Keratinocyte (primary cell): Measurements from ENCODE around the gene TLR8. TPM values are rescaled to one million over a fixed set of nuclear protein-coding genes. Genes with fewer than 3 reads are reported as not detected.

Source experiments
- DNase-seq: peaks from one replicate; pipeline ENCODE4 v3.0.0-alpha.2; 2011; ENCODE audit warnings: low read depth, missing footprints, low spot score
- FAIRE-seq: peaks from 2 replicates; lab custom pipeline; 2011; peaks lifted over from hg19 to GRCh38; lab: Jason Lieb, UNC
- H2AFZ ChIP-seq: 2 replicates; pipeline ENCODE4 v1.6.0; 2012; ENCODE audit warnings: low read length, control low read depth, inconsistent platforms; ENCODE audit not compliant: control insufficient read depth
- H3K27ac ChIP-seq: 2 replicates; pipeline ENCODE4 v1.5.1; 2011; ENCODE audit warnings: low read length; ENCODE audit not compliant: control insufficient read depth, insufficient read depth
- H3K27me3 ChIP-seq: 3 replicates; pipeline ENCODE4 v1.6.0; 2011; ENCODE audit warnings: low read length; ENCODE audit not compliant: control insufficient read depth, insufficient read depth; ENCODE audit errors: extremely low read depth
- H3K36me3 ChIP-seq, 2 experiments: 2 replicates in 1 of 2; 3 replicates in 1 of 2; pipeline ENCODE4 v1.5.1; 2011; ENCODE audit warnings: low read length in 2 of 2, mild to moderate bottlenecking in 1 of 2; ENCODE audit not compliant: control insufficient read depth in 2 of 2, insufficient read depth in 2 of 2; ENCODE audit errors: extremely low read depth in 1 of 2
- H3K4me1 ChIP-seq: 3 replicates; pipeline ENCODE4 v1.5.1; 2011; ENCODE audit warnings: low read length; ENCODE audit not compliant: control insufficient read depth, insufficient read depth; ENCODE audit errors: extremely low read depth
- H3K4me2 ChIP-seq: 3 replicates; pipeline ENCODE4 v1.6.0; 2011; ENCODE audit warnings: low read depth, low read length; ENCODE audit not compliant: control insufficient read depth, insufficient read depth; ENCODE audit errors: extremely low read depth
- H3K4me3 ChIP-seq, 3 experiments: fragments of 200-600 bp in 1 of 3; sonication (generic) in 1 of 3; 2 replicates in 2 of 3; 3 replicates in 1 of 3; pipeline ENCODE4 v1.5.1; 2011 to 2016; ENCODE audit warnings: low read length in 3 of 3, mild to moderate bottlenecking in 3 of 3, control low read depth in 2 of 3, inconsistent platforms in 1 of 3, low read depth in 1 of 3, mixed read lengths in 1 of 3, mixed run types in 1 of 3, moderate library complexity in 1 of 3; ENCODE audit not compliant: control insufficient read depth in 2 of 3, insufficient read depth in 2 of 3; ENCODE audit errors: extremely low read depth in 1 of 3
- H3K79me2 ChIP-seq: 2 replicates; pipeline ENCODE4 v1.6.0; 2012; ENCODE audit warnings: low read length; ENCODE audit not compliant: control insufficient read depth, insufficient read depth
- H3K9ac ChIP-seq: 3 replicates; pipeline ENCODE4 v1.6.0; 2011; ENCODE audit warnings: low read length; ENCODE audit not compliant: control insufficient read depth, insufficient read depth; ENCODE audit errors: extremely low read depth
- H3K9me1 ChIP-seq: 3 replicates; pipeline ENCODE4 v1.6.0; 2011; ENCODE audit warnings: low read length; ENCODE audit not compliant: control insufficient read depth, insufficient read depth; ENCODE audit errors: extremely low read depth
- H3K9me3 ChIP-seq: 2 replicates; pipeline ENCODE4 v1.5.1; 2012; ENCODE audit warnings: low read depth, low read length; ENCODE audit not compliant: control insufficient read depth
- H4K20me1 ChIP-seq: 3 replicates; pipeline ENCODE4 v1.6.0; 2011; ENCODE audit warnings: low read length; ENCODE audit not compliant: control insufficient read depth, insufficient read depth; ENCODE audit errors: extremely low read depth
- CTCF ChIP-seq, 3 experiments: IDR thresholded peaks in 1 of 3; conservative IDR thresholded peaks in 1 of 3; optimal IDR thresholded peaks in 1 of 3; 2 replicates in 2 of 3; 3 replicates in 1 of 3; pipeline versions ENCODE3 to v1.5.1; 2011; ENCODE audit warnings: low read length in 3 of 3, mild to moderate bottlenecking in 3 of 3, moderate library complexity in 2 of 3, control low read depth in 1 of 3, inconsistent platforms in 1 of 3; ENCODE audit not compliant: insufficient read depth in 2 of 3; ENCODE audit errors: extremely low read depth in 1 of 3
- EZH2 ChIP-seq: IDR thresholded peaks from one replicate; pipeline ENCODE4 v1.6.1; 2012; ENCODE audit warnings: inconsistent platforms, mild to moderate bottlenecking, low read length, moderate library complexity
- dilution Hi-C: fragments of 300-500 bp; cut with MboI; formaldehyde crosslinking; loops from one replicate; pipeline ENCODE4 v1.7.0; 2020; ENCODE audit warnings: low sequenced_read_pairs; ENCODE audit not compliant: extremely low pct_ligation_motif_present
- polyA plus RNA-seq, 5 experiments: library from polyadenylated mRNA; depleted of rRNA in 3 of 5; stranded (reverse) in 3 of 5; stranded (forward) in 1 of 5; unstranded in 1 of 5; fragments of >200 nt; gene quantifications; 1 replicate in 1 of 5; 2 replicates in 3 of 5; 3 replicates in 1 of 5; pipeline versions ENCODE4 v1.2.1 to v1.2.3, GENCODE V29; 2011 to 2012; ENCODE audit warnings: missing spikeins in 2 of 5, low read depth in 1 of 5, low replicate concordance in 1 of 5

Gene TLR8
- polyA plus RNA-seq, 1 donor (not counting 4 experiments of a cell fraction or from before 2014, with no cell fraction given): not detected

GRCh38 chrX:12903646-12904045 is 2.8 kb upstream of the TLR8 start:
- no peak for TF ChIP-seq EZH2
- TF ChIP-seq CTCF (optimal IDR thresholded peaks at IDR 0.05 in 1 of 3, IDR thresholded peaks at IDR 0.05 in 1 of 3, conservative IDR thresholded peaks at IDR 0.05 in 1 of 3; ENCODE audit: extremely low read depth in 1 of 3, insufficient read depth in 2 of 3, low read length in 3 of 3): no peak
- no peaks in the 10 kb centered on the region for H3K27me3 ChIP-seq
- H3K36me3 ChIP-seq: no peaks in the 10 kb centered on the region
- no peak overlapping the region for H2AFZ ChIP-seq
- no peaks in the 10 kb centered on the region for H3K9me1 ChIP-seq
- H3K4me1 ChIP-seq: no peaks in the 10 kb centered on the region
- FAIRE-seq (no peak), DNase-seq (no peak)
- H3K79me2 ChIP-seq: no peaks in the 10 kb centered on the region
- dilution Hi-C loops: no loop called here
- no peak overlapping the region for H3K4me3 ChIP-seq
- H3K9me3 ChIP-seq: no peaks in the 10 kb centered on the region
- H3K27ac ChIP-seq: no peak overlapping the region
- no peak overlapping the region for H3K4me2 ChIP-seq
- no peaks in the 10 kb centered on the region for H4K20me1 ChIP-seq
- no peak overlapping the region for H3K9ac ChIP-seq

- no peaks in the 10 kb centered on the region for H3K4me1 ChIP-seq
- H3K36me3 ChIP-seq: no peaks in the 10 kb centered on the region
- H3K4me3 ChIP-seq: no peak overlapping the region
- H2AFZ ChIP-seq: no peak overlapping the region
- no peaks in the 10 kb centered on the region for H4K20me1 ChIP-seq
- no peaks in the 10 kb centered on the region for H3K9me1 ChIP-seq
- no peak overlapping the region for H3K4me2 ChIP-seq
- no peaks in the 10 kb centered on the region for H3K9me3 ChIP-seq
- dilution Hi-C loops: no loop called here
- TF ChIP-seq EZH2 (no peak), CTCF (optimal IDR thresholded peaks at IDR 0.05 in 1 of 3, IDR thresholded peaks at IDR 0.05 in 1 of 3, conservative IDR thresholded peaks at IDR 0.05 in 1 of 3; ENCODE audit: extremely low read depth in 1 of 3, insufficient read depth in 2 of 3, low read length in 3 of 3) (no peak)
- H3K79me2 ChIP-seq: no peaks in the 10 kb centered on the region
- no peak overlapping the region for H3K9ac ChIP-seq
- no peak for DNase-seq
- FAIRE-seq: no peak
- H3K27ac ChIP-seq: no peak overlapping the region
- H3K27me3 ChIP-seq: peaks cover 4% of the 10 kb centered on the region
These were observed 4.2 kb downstream of the TLR8 start for GRCh38 chrX:12910423-12911121.
